Calu3 (cell line): ENCODE measurements around the gene SMARCD1. TPM values are rescaled to one million over a fixed set of nuclear protein-coding genes. Genes with fewer than 3 reads are reported as not detected.
A peak's percentile ranks its signal among the peaks of the same experiment; 100 is the strongest.

Experiments
- BruUV-seq: library from RNA; stranded (reverse); fragments of 400-500 nt; replicated peaks from 2 replicates; lab custom pipeline; 2021; lab: Mats Ljungman, UMichigan
- CTCF ChIA-PET: fragments of 300-600 bp; sonication (Branson Sonifier 250); formaldehyde crosslinking; loops from one replicate; lab custom pipeline; 2022; ENCODE audit warnings: antibody characterized with exemption; lab: Charles Lee
- DNase-seq: peaks from one replicate; pipeline ENCODE4 v3.0.0; 2022
- H3K27ac Mint-ChIP-seq: one replicate; pipeline ENCODE4 v1.8.0; 2022; ENCODE audit warnings: mixed read lengths; ENCODE audit not compliant: unreplicated experiment
- H3K27me3 Mint-ChIP-seq: one replicate; pipeline ENCODE4 v1.8.0; 2022; ENCODE audit warnings: mixed read lengths; ENCODE audit not compliant: unreplicated experiment
- H3K36me3 Mint-ChIP-seq: one replicate; pipeline ENCODE4 v1.8.0; 2022; ENCODE audit warnings: mild to moderate bottlenecking, moderate library complexity, mixed read lengths; ENCODE audit not compliant: insufficient read depth, unreplicated experiment
- H3K4me1 Mint-ChIP-seq: one replicate; pipeline ENCODE4 v1.8.0; 2022; ENCODE audit warnings: mild to moderate bottlenecking, low read depth, mixed read lengths; ENCODE audit not compliant: unreplicated experiment
- H3K4me3 Mint-ChIP-seq: one replicate; pipeline ENCODE4 v1.8.0; 2022; ENCODE audit warnings: mild to moderate bottlenecking, low read depth, moderate library complexity, mixed read lengths; ENCODE audit not compliant: unreplicated experiment
- H3K9me3 Mint-ChIP-seq: one replicate; pipeline ENCODE4 v1.8.0; 2022; ENCODE audit warnings: low read depth, mixed read lengths; ENCODE audit not compliant: unreplicated experiment
- CTCF ChIP-seq: fragments of 200-600 bp; IDR thresholded peaks from one replicate; pipeline ENCODE4 v1.8.0; 2022; ENCODE audit warnings: antibody characterized with exemption; ENCODE audit not compliant: unreplicated experiment
- intact Hi-C: fragments of 100-400 bp; cut with micrococcal nuclease; formaldehyde crosslinking; loops from one replicate; pipeline ENCODE4 v1.10.0; 2022; ENCODE audit not compliant: unreplicated experiment
- total RNA-seq: library from RNA; stranded (reverse); gene quantifications from 2 replicates; pipeline ENCODE4 v1.2.3, GENCODE V29; 2022

Gene SMARCD1
- total RNA-seq, 1 experiment from 2014 or later = 36.9 TPM

GRCh38 chr12:50062728-50063460, 22.2 kb upstream of the SMARCD1 start:
- no peak overlapping the region for H3K4me3 Mint-ChIP-seq
- DNase-seq = no peak
- no peak overlapping the region for H3K27ac Mint-ChIP-seq
- BruUV-seq = no TSS peak
- H3K4me1 Mint-ChIP-seq = no peaks in the 10 kb centered on the region
- intact Hi-C loops = no loop called here
- H3K36me3 Mint-ChIP-seq = no peaks in the 10 kb centered on the region
- no peak for TF ChIP-seq CTCF
- no peaks in the 10 kb centered on the region for H3K9me3 Mint-ChIP-seq
- no peaks in the 10 kb centered on the region for H3K27me3 Mint-ChIP-seq
- CTCF ChIA-PET = no interaction called here

- Mint-ChIP-seq H3K27ac (no peak overlapping the region), H3K4me1 (peaks cover 9% of the 10 kb centered on the region), H3K27me3 (no peaks in the 10 kb centered on the region), H3K4me3 (no peak overlapping the region), H3K36me3 (peaks cover 3% of the 10 kb centered on the region), H3K9me3 (no peaks in the 10 kb centered on the region)
- TF ChIP-seq CTCF = no peak
- intact Hi-C loops = no loop called here
- no TSS peak for BruUV-seq
- CTCF ChIA-PET = interaction anchor here (0.8 to 1.1 kb wide), 2 partner anchors 45 to 99 kb away, joined by 3 read pairs; no protein-coding TSS in a partner anchor
- no peak for DNase-seq
Measured at GRCh38 chr12:50065726-50066310, 19.3 kb upstream of the SMARCD1 start.

- peaks cover 6% of the 10 kb centered on the region for H3K36me3 Mint-ChIP-seq
- H3K4me3 Mint-ChIP-seq = no peak overlapping the region
- CTCF ChIA-PET = interaction anchor here (0.8 to 1.1 kb wide), 2 partner anchors 44 to 99 kb away, joined by 3 read pairs; no protein-coding TSS in a partner anchor
- BruUV-seq = no TSS peak
- H3K9me3 Mint-ChIP-seq = no peaks in the 10 kb centered on the region
- TF ChIP-seq CTCF = no peak
- intact Hi-C loops = no loop called here
- H3K27me3 Mint-ChIP-seq = no peaks in the 10 kb centered on the region
- H3K27ac Mint-ChIP-seq = no peak overlapping the region
- peaks cover 9% of the 10 kb centered on the region for H3K4me1 Mint-ChIP-seq
- peak; percentile 44 for DNase-seq
Measured at GRCh38 chr12:50066402-50066801, 18.7 kb upstream of the SMARCD1 start.

GRCh38 chr12:50069069-50069468, 16.1 kb upstream of the SMARCD1 start:
- peaks cover 6% of the 10 kb centered on the region for H3K36me3 Mint-ChIP-seq
- no peaks in the 10 kb centered on the region for H3K9me3 Mint-ChIP-seq
- no peak overlapping the region for H3K4me3 Mint-ChIP-seq
- no TSS peak for BruUV-seq
- intact Hi-C loops = no loop called here
- H3K27me3 Mint-ChIP-seq = no peaks in the 10 kb centered on the region
- CTCF ChIA-PET = interaction anchor here (1.9 kb wide), 1 partner anchor 101 kb away, joined by 25 read pairs; no protein-coding TSS in a partner anchor
- H3K4me1 Mint-ChIP-seq = peaks cover 9% of the 10 kb centered on the region
- no peak overlapping the region for H3K27ac Mint-ChIP-seq
- TF ChIP-seq CTCF = no peak
- DNase-seq = no peak
